A549 treated with RU486 at 1 μM for 4 hours (cell line): Measurements from ENCODE around the gene ZNF561. TPM values are rescaled to one million over a fixed set of nuclear protein-coding genes. Genes with fewer than 3 reads are reported as not detected.

Source experiments
- total RNA-seq: library from RNA; stranded (reverse); fragments of 200-300 nt; extraction: Qiagen RNA extraction; gene quantifications from 5 replicates; pipeline ENCODE4 v1.2.3, GENCODE V29; 2022; ENCODE audit warnings: low read depth

The ZNF561 gene
- total RNA-seq, result 7.6 to 14.7 TPM (median 9.2 TPM) in 5 replicates

DNA sequence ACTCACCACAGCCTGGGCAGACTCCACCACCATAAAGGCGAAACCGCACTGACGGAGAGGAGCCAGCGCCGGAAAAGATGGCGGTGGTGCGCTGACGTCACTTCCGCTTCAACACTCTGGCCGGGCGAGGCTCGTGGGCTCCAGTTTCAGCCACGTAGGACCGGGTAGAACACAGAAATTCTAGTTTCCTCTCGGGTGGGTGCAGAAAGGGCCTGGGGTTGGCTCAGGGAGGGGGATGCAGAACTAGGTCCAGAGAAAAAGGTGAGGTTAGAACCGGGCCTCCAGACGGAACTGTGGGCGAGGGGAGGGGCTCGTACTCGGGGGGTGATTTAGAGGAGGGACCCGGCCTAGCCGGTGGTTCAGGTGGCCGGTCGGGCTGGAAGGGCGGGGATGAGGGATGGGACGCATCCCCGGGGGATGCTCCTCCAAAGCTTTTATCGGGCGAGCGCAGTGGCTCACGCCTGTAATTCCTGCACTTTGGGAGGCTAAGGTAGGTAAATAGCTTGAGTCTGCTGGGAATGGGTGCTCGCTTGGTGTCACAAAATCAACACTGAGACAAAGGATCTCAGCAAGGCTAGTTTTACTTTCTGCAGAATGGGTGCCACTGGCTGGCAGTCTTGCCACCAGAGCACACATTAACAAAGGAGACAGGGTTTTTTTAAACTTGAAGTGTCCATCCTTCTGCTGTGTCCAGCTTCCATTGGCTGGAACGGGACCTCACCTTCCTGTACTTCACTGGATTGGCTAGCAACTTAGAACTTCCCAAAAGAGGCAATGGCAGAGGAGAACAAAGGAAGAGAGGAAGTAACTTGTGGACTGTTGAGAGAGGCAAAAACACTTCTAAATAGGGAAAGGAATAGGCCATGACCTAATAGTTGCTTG lies at the start of gene ZNF561:
Gene ZNF561, minus strand, starts transcription at position 77 of the 882 bp plus-strand sequence. CDS start 1,776 bp downstream, outside the sequence.

DNA sequence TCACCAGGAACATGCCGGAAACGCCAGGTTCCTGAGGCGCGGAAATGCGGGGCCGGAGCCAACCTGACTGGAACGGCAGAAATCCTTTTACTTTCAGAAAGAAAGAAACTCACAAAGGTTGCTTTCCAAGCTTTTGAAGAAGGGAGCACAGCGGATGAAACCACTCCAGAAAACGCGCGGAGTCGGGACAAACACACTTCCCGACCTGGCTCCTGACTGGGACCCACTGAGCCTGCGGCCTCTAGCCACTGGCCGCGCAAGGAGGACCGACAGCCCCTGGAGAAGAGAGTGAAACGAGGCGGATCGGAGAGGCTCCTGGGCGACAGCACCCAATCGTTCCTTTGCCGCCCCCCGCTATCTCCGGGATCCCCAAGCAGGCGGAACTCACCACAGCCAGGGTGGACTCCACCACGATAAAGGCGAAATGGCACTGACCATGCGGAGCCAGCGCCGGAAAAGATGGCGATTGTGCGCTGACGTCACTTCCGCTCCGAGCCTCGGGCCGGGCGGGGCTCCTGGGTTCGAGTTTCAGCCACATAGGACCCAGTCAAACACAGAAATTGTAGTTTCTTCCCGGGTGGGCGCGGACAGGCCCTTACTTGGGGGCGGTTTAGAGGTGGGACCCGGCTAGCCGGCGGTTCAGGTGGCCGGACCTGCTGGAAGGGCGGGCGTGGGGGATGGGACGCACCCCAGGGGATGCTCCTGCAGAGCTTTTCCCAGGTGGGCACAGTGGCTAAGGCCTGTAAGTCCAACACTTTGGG lies 36.8 kb downstream of the ZNF561 start, which contains the start of gene ZNF121:
Gene ZNF121, minus strand, starts transcription at position 432 of the 761 bp plus-strand sequence. CDS start 16,407 bp downstream, outside the sequence.

Other genes starting within 250 kb of the ZNF561 start
- 2.9 to 4.7 TPM (median 3.8 TPM) in 5 replicates for gene ZNF266, start 185.7 kb downstream of the ZNF561 start, total RNA-seq
- not detected in 5 replicates for gene ZNF560, start 122.6 kb downstream of the ZNF561 start, total RNA-seq
- 0.85 to 1.7 TPM (median 1.1 TPM) in 5 replicates for gene ZNF426, start 82.6 kb downstream of the ZNF561 start, total RNA-seq
- 3.1 to 5.1 TPM (median 3.7 TPM) in 5 replicates for gene ZNF121, start 36.7 kb downstream of the ZNF561 start, total RNA-seq
- gene ZNF562, start 53.9 kb upstream of the ZNF561 start, total RNA-seq, result 4.5 to 9.3 TPM (median 5.7 TPM) in 5 replicates
- 0.61 to 1.7 TPM (median 1.2 TPM) in 5 replicates for gene ZNF846, start 147.5 kb upstream of the ZNF561 start, total RNA-seq
- 11.0 to 14.4 TPM (median 13.1 TPM) in 5 replicates for gene FBXL12, start 197.8 kb upstream of the ZNF561 start, total RNA-seq
- gene UBL5, start 206.7 kb upstream of the ZNF561 start, total RNA-seq, result 394 to 462 TPM (median 426 TPM) in 5 replicates
- 52.9 to 77.8 TPM (median 76.3 TPM) in 5 replicates for gene PIN1, start 214.1 kb upstream of the ZNF561 start, total RNA-seq